GM12865 (cell line): Measurements from ENCODE around the gene LSM7.
"Not testable (repeated sequence)": the region's sequence is repeated elsewhere in the genome, so short reads cannot be mapped to it uniquely, and the experiment has no call there.

Experiments
- DNase-seq: peaks from one replicate; pipeline ENCODE4 v3.0.0; 2010; ENCODE audit warnings: low read depth
- H3K4me3 ChIP-seq: 2 replicates; pipeline ENCODE4 v1.5.1; 2011; ENCODE audit warnings: mild to moderate bottlenecking, low read depth, low read length, control low read depth
- TF ChIP-seq, protein P1 (sequence below): IDR thresholded peaks from 2 replicates; pipeline ENCODE4 v1.5.1; 2011; ENCODE audit warnings: low read length, control low read depth, low read depth, inconsistent platforms; ENCODE audit not compliant: insufficient read depth; ENCODE audit errors: missing control alignments

Gene LSM7

GRCh38 chr19:2288338-2288817 is 40.0 kb downstream of the LSM7 start:
- DNase-seq = no peak
- TF ChIP-seq, protein P1, sequence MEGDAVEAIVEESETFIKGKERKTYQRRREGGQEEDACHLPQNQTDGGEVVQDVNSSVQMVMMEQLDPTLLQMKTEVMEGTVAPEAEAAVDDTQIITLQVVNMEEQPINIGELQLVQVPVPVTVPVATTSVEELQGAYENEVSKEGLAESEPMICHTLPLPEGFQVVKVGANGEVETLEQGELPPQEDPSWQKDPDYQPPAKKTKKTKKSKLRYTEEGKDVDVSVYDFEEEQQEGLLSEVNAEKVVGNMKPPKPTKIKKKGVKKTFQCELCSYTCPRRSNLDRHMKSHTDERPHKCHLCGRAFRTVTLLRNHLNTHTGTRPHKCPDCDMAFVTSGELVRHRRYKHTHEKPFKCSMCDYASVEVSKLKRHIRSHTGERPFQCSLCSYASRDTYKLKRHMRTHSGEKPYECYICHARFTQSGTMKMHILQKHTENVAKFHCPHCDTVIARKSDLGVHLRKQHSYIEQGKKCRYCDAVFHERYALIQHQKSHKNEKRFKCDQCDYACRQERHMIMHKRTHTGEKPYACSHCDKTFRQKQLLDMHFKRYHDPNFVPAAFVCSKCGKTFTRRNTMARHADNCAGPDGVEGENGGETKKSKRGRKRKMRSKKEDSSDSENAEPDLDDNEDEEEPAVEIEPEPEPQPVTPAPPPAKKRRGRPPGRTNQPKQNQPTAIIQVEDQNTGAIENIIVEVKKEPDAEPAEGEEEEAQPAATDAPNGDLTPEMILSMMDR = no peak
- no peak overlapping the region for H3K4me3 ChIP-seq

DNA sequence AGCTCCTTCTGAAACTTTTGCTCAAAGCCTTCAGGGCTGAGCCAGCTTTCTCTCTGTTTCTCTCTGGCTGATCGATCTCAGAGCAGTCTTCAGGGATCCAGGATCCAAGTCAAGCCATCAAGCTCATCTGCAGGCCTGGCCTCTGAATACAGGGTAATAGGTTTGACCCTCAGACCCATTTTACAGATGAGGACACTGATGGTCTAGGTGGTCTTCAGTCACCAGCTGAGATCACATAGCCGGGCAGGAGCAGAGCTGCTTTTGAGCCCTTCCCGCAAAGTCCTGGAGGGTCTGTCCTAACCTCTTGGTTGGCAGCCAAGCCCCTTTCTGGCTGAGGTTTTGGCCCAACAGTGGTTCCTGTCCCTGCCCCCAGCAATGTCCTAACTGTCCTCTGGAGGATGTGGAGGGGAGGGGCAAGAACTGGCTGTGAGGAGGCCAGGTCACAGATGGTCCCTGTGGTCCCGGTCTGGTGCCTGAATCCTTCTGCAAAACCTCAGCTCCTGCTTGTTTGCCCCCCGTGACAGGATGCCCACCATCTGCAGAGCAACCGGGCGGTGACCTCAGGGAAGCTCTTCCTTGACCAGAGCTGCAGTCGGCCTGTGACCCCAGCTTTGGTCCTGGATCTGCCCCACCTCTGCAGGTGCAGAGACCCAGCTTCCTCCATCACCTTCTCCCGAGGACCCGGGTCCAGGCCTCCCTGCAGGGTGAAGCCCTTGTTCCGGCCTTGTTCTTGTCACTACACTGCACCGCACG is 40.6 kb downstream of the LSM7 start:
- H3K4me3 ChIP-seq = no peak overlapping the region
- TF ChIP-seq, protein P1 = no peak
- DNase-seq = no peak

DNA sequence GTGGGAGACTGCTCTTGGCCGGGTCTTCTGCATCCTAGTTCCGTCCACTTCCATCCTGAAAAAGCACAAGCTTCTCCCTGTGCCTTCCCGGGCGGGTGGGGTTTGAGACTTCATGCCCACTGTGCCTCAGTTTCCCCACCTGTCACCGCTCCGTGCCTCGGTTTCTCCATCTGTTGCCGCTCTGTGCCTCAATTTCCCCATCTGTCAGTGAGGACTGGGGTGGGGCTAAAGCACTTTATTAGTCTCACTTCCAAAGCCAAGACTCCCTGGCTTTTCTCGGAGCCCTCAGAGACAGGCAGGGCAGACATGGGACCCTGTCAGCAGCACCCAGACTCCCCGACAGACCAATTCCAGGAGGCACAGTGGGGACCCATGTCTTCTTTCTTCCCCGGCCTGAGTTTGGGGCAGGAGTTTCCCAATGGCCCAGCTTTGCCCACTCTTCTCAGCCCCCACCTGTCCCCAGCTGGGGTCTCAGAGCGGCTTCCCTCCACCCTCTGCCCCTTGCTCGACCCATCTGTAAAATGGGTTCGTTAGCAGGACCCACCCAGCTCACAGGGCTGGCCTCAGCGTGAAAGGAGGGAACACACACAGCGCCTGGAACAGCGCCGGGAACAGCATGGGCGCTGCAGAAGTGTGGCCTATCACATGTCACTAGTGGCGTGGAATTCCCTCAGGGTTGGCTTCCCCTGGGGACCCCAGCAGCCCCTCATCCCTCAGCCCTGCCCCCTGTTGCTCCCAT is 41.8 kb downstream of the LSM7 start:
- H3K4me3 ChIP-seq = no peak overlapping the region
- DNase-seq = no peak
- TF ChIP-seq, protein P1 = no peak

DNA sequence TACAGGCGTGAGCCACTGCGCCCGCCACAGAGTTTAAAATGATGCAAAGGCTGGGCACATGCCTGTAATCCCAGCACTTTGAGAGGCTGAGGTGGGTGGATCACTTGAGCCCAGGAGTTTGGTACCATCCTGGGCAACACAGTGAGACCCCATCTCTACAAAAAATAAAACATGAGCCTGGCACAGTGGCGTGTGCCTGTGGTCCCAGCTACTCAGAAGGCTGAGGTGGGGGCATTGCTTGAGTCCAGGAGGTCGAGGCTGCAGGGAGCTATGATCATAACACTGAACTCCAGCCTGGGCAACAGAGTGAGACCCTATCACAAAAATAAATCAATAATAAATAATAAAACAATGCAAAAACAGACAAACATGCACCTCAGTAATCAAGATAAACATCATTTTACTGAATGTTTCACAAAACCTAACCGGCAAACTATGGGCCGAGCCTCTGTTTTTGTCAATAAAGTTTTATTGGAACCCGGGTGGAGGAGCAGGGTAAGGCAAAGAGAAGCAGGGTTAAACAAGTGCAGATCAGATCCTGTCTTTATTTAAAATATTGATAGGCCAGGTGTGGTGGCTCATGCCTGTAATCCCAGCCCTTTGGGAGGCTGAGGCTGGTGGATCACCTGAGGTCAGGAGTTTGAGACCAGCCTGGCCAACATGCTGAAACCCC is 44.4 kb downstream of the LSM7 start:
- TF ChIP-seq, protein P1 = no peak
- DNase-seq = no peak
- no peak overlapping the region for H3K4me3 ChIP-seq

DNA sequence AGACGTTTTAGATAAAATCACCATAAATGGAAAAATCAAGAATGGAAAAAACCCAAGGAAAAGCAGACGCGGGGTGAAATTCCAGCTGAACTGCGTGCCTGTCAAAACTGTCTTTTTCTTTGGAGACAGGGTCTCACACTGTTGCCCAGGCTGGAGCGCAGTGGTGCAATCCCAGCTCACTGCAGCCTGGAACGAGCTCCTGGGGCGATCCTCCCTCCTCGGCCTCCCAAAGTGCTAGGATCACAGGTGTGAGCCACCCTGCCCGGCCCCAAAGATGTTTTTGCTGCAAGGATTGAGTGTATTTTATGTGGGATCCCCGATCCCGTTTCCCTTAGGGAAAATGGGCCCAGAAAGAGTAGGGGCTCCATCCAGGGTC is 45.5 kb downstream of the LSM7 start:
- no peak for DNase-seq
- H3K4me3 ChIP-seq = no peak overlapping the region
- TF ChIP-seq, protein P1 = no peak

DNA sequence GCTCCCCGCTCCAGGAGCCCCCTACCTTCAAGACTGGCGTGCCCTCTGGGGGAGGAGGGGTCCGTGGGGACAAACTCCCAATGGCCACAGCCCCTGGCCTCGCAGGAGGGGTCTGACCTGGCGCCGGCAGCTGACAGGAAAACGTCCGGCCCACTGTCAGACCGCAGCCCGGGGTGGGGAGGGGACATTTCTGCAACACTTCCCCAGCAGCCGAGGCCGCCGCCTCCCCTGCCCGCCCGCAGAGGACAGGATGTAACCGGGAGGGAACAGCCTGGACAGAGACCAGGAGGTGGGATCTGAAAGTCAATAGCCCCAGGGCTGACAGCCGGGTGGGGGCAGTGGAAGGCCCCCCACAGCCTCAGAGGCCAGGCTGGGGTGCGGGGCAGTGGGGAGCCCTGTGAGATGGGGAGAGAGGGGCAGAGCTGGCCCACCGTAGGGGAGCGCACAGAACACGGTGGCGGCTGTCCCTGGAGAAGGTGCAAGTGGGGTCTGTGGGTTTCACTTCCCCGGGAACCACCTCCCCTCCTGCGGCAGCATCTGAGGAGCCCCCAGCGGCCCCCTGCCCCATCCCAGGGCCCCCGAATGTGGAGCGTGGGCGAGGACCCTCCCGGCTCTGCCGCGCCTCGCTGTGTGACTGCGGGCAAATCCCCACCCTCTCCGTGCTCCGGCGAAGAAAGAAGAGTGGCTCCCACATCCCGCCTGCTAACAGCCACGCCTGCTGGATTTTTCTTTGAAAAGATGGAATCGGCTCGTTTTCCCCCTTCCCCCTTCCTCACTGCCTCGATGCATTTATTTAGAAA is 46.1 kb downstream of the LSM7 start, which contains the start of gene PEAK3:
Gene PEAK3 (minus strand): TSS at position 114 of the 800 bp plus-strand sequence. CDS start 1,244 bp downstream, outside the sequence.
- DNase-seq = peak; percentile 45
- TF ChIP-seq, protein P1 = no peak
- H3K4me3 ChIP-seq = no peak within 1 kb of the TSS

GRCh38 chr19:2281265-2282061 is 46.9 kb downstream of the LSM7 start:
- DNase-seq, H3K4me3 ChIP-seq: not testable (repeated sequence)
